ENCODE measurements around the gene OXTR.

DNA sequence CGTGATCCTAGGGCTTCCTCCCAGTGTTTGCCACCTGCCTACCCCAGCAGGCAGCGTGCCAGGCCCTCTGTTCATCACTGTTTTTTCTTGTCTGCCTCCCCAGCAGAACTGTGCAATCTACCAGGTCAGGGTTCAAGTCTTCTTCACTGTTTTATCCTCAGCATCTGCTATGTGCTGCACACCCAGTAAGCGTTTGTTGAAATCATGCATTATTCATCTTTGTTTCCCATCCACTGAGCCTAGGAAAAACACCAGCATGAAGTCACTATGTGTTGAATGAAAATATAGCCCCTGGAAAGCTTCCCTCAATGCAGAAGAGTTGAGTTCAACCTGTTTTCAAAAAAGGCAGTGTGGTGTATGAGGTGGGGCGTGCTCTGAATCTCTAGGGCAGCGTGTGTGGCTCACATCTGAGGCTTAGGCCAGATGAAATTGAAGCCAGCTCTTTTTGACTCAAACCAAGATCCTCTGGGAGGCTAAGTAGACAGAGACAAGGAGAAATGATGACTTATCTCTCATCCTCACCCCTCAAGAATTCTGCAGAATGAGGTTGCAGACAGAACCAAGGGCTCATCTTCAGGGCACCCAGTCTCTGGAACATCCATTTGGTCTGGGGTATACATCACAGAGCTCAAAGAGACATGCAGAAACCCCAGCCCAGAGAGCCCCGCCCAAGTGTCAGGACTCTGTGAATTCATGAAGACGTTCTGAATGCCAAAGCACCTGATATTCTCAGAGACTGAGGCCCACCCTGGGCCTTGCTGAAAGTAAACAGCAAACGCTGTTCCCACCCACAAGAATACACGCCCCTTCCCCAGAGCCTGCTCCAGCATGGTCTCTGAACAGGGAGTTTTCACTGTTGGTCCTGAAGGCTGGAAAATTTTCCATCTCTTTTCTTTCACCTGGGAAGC is 41.6 kb downstream of the OXTR start:
- TF ChIP-seq, protein P1, sequence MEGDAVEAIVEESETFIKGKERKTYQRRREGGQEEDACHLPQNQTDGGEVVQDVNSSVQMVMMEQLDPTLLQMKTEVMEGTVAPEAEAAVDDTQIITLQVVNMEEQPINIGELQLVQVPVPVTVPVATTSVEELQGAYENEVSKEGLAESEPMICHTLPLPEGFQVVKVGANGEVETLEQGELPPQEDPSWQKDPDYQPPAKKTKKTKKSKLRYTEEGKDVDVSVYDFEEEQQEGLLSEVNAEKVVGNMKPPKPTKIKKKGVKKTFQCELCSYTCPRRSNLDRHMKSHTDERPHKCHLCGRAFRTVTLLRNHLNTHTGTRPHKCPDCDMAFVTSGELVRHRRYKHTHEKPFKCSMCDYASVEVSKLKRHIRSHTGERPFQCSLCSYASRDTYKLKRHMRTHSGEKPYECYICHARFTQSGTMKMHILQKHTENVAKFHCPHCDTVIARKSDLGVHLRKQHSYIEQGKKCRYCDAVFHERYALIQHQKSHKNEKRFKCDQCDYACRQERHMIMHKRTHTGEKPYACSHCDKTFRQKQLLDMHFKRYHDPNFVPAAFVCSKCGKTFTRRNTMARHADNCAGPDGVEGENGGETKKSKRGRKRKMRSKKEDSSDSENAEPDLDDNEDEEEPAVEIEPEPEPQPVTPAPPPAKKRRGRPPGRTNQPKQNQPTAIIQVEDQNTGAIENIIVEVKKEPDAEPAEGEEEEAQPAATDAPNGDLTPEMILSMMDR (conservative IDR thresholded peaks at IDR 0.05; ENCODE audit: low read depth, low read length), result no peak
- TF ChIP-seq POLR2A (IDR thresholded peaks at IDR 0.05; ENCODE audit: low read depth, low read length), result no peak
- TF ChIP-seq RFX5 (IDR thresholded peaks at IDR 0.05; ENCODE audit: low read depth, low read length), result no peak
- TF ChIP-seq USF2 (IDR thresholded peaks at IDR 0.05; ENCODE audit: low read depth, low read length), result no peak
- no peak for TF ChIP-seq RCOR1 (IDR thresholded peaks at IDR 0.05; ENCODE audit: insufficient replicate concordance, low read length)
- TF ChIP-seq, protein P2, sequence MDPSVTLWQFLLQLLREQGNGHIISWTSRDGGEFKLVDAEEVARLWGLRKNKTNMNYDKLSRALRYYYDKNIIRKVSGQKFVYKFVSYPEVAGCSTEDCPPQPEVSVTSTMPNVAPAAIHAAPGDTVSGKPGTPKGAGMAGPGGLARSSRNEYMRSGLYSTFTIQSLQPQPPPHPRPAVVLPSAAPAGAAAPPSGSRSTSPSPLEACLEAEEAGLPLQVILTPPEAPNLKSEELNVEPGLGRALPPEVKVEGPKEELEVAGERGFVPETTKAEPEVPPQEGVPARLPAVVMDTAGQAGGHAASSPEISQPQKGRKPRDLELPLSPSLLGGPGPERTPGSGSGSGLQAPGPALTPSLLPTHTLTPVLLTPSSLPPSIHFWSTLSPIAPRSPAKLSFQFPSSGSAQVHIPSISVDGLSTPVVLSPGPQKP (IDR thresholded peaks at IDR 0.05; ENCODE audit: borderline replicate concordance, low read depth, low read length), result no peak
- no peak for TF ChIP-seq BHLHE40 (IDR thresholded peaks at IDR 0.05; ENCODE audit: low read depth, low read length)

Data from IMR-90 (cell line).